T47D (cell line): ENCODE measurements around the gene MACF1.

Source experiments
- DNase-seq, 2 experiments: peaks; one replicate each; pipeline versions ENCODE4 v3.0.0 to v3.0.0-alpha.2; 2011 to 2012; ENCODE audit warnings: low read depth in 1 of 2, low spot score in 1 of 2
- JUND ChIP-seq: IDR thresholded peaks from 2 replicates; pipeline ENCODE4 v1.6.1; 2012; ENCODE audit warnings: low read depth
- in situ Hi-C: cut with HindIII; loops from 2 replicates; pipeline ENCODE4 v1.10.0; 2016; ENCODE audit warnings: low sequenced_read_pairs, low pct_unique_long_range_greater_than_20kb

MACF1 gene

GRCh38 chr1:39287541-39287940 lies 83.0 kb downstream of the MACF1 start:
- TF ChIP-seq JUND, result no peak
- in situ Hi-C loops, result no loop called here
- DNase-seq, result no peak

GRCh38 chr1:39288735-39289465 lies 84.4 kb downstream of the MACF1 start:
- in situ Hi-C loops, result no loop called here
- no peak for TF ChIP-seq JUND
- no peak for DNase-seq

GRCh38 chr1:39292401-39292800 lies 87.9 kb downstream of the MACF1 start:
- TF ChIP-seq JUND, result no peak
- in situ Hi-C loops, result no loop called here
- no peak for DNase-seq

- in situ Hi-C loops, result no loop called here
- no peak for TF ChIP-seq JUND
- no peak for DNase-seq
Observed at GRCh38 chr1:39293375-39294070, 89.0 kb downstream of the MACF1 start.

GRCh38 chr1:39294531-39294930 lies 90.0 kb downstream of the MACF1 start:
- TF ChIP-seq JUND, result no peak
- in situ Hi-C loops, result no loop called here
- DNase-seq, result no peak

- in situ Hi-C loops, result no loop called here
- no peak for TF ChIP-seq JUND
- no peak for DNase-seq
Observed at GRCh38 chr1:39295901-39296300, 91.4 kb downstream of the MACF1 start.

GRCh38 chr1:39297551-39297950 lies 93.1 kb downstream of the MACF1 start:
- no peak for TF ChIP-seq JUND
- in situ Hi-C loops, result no loop called here
- no peak for DNase-seq

GRCh38 chr1:39301606-39302005 lies 97.1 kb downstream of the MACF1 start:
- no peak for TF ChIP-seq JUND
- in situ Hi-C loops, result no loop called here
- no peak for DNase-seq

- DNase-seq, result peak; percentile 0 to 21
- in situ Hi-C loops, result no loop called here
- no peak for TF ChIP-seq JUND
Observed at GRCh38 chr1:39305555-39305954, 101.1 kb downstream of the MACF1 start.

GRCh38 chr1:39310015-39310414 lies 105.5 kb downstream of the MACF1 start:
- TF ChIP-seq JUND, result no peak
- in situ Hi-C loops, result no loop called here

GRCh38 chr1:39310691-39311090 lies 106.2 kb downstream of the MACF1 start:
- in situ Hi-C loops, result no loop called here

More at GRCh38 chr1:39310015-39310414, 105.5 kb downstream of the MACF1 start:
- no peak for DNase-seq

GRCh38 chr1:39317111-39317510 lies 112.6 kb downstream of the MACF1 start:
- TF ChIP-seq JUND, result no peak
- in situ Hi-C loops, result no loop called here
- DNase-seq, result no peak

More at GRCh38 chr1:39310691-39311090, 106.2 kb downstream of the MACF1 start:
- no peak for TF ChIP-seq JUND
- DNase-seq, result no peak

- DNase-seq, result no peak
- in situ Hi-C loops, result no loop called here
- no peak for TF ChIP-seq JUND
Observed at GRCh38 chr1:39317910-39318633, 113.6 kb downstream of the MACF1 start.
